ENCODE data around the gene PMPCB.

DNA sequence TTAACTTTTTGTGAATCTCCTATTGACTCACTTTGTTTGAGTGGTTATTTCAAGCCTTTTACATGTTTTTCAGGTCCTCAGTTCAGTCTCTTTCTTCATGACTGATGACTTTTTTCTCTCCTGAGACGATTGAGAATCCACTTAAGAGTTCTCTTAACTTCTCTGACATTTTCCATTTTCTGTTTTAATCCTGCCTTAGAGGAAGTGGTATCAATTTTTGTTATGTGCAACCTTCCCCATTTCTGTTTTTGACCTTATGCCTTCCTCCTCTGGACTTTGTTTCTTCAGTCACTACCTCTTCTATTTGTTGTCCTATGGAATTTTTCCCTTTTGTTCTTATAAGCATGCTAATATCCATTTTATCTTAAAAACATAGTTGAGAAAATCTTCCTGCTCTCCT is 52.6 kb downstream of the PMPCB start:
- no peak for TF ChIP-seq CTCF (IDR thresholded peaks at IDR 0.05; ENCODE audit: insufficient read depth, low read depth, low read length)
- no peak for TF ChIP-seq EZH2 (IDR thresholded peaks at IDR 0.05; ENCODE audit: insufficient read depth, low read length)
